NCI-H345 treated with DMSO at 0.1 percent for 48 hours (cell line): ENCODE measurements around the gene PDK3.

Source experiments
- DNase-seq: peaks from one replicate; lab custom pipeline; 2025; ENCODE audit not compliant: unreplicated experiment; lab: John Stamatoyannopoulos, UW

The PDK3 gene

DNA sequence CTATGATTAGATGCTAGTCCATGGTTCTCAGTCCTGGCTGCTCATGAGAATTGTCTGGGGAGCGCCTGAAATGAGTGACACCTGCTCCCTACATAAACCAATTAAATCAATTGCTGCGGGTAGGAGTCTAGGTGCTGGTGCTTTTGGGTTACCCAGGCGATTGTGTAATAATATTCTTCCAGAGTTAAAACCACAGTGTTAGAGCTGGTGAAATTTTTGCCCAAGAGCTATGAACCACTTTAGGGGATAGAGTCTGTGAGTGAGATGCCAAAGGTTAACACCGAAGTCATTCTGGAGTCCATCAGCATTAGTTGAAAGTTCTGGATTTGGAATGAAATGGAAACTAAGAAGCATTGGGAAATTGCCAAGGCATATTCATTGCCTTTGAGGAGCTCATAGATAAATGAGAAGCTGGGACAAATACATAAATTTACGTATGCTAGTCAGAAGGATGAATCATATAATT lies 15.3 kb downstream of the PDK3 start:
- DNase-seq, result no peak

DNA sequence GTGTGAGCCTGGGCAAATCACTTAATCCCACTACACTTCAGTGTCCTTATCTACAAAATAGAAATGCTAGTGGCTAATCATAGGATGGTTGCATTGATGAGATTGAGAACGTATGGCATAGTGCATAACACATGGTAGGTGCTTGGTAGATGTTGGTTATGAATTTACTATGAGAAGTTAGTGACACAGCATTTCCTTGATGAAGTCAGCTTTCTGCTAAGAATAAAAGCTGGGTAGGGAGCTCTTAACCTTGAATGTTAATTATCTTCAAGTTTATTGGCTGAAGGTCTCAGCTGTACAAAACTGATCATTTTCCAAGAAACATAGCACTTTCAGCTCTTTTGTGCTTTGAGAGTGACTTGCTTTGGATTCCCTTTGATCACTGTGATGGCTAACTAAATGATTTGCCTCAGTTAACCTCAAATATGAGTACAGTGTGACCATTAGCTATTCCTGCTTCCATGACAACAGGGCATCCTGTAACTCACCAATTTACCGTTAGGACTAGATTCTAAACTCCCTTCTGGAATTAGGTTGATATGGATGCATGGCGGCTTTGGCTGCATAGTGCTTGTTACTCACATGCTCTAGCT lies 17.8 kb downstream of the PDK3 start:
- DNase-seq, result no peak

DNA sequence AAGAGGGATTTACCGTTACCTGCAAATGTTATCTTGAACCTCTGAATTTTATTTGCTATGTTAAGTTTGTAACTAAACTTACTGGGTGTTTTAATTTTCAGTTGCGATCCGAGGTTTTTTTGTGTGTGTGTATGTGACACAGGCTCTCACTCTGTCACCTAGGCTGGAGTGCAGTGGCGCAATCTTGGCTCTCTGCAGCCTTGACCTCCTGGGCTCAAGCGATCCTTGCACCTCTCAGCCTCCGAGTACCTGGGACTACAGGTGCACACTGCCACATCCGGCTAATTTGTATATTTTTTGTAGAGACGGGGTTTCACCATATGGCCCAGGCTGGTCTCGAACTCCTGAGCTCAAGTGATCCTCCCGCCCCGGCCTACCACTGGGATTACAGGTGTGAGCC lies 18.5 kb downstream of the PDK3 start:
- DNase-seq, result no peak

DNA sequence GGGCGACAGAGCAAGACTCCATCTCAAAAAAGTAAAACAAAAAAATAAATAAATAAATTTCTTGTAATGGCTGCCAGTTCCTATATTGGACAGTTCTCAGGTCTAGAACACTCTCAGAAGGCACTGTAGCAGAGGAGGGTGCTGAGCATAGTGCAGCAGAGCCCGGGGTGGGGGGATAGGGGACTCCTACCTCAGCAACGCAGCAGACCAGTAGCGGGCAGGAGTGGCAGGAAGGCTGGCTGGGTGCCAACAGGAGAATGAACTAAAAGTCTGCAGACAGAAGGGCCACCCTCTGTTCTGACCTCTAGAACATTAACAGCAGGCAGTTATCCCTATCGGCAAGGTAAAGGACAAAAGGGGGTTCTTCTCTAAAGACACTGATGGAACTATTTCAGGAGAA lies 20.2 kb downstream of the PDK3 start:
- no peak for DNase-seq

DNA sequence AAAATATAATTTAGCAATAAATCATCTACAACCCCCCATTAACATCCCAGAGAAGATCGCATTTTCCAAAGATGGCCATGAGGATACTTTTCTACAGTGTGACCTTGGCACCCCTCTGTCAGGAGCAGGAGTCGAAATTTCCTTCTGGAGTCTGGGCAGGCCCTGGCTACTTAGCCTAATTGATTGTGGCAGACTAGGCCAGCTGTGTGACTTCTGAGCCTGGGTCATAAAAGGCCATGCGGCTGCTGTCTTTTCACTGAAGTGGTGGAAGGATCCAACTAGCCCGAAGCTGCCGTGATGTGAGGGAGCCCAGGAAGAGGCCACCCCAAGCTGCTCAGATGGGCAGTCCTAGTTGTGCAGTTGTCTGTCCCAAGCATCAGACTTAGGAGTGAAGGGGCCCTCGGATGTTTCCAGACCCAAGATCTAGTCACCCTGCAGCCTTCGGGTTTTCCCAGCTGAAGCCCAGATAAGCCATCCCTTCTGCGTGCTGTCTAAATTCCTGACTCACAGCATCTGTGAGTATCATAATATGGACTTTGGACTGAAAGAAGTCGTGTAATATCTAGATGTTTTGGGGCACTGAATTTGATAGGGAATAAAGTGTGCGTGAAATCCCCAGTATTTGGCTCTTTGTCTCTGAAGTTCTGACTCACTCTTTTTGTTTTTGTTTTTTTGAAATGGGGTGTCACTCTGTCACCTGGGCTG lies 21.0 kb downstream of the PDK3 start:
- DNase-seq, result no peak

DNA sequence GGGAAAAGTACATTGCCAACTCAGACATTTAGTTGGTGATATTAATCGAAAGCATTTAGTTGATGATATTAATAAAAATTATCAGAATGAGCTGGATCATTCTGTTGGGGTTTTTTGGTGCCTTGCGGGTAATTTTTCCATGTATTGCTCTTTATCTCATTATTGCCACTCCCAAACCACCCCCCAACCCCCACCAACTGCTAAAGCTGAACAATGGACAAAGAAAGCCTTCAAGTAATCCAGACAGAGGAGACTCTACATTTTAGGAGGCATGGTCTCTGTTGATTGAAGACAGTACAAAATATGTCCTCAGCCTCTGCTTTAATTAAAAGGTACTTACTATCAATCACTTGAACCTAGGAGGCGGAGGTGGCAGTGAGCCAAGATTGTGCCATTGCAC lies 22.5 kb downstream of the PDK3 start:
- DNase-seq, result no peak

DNA sequence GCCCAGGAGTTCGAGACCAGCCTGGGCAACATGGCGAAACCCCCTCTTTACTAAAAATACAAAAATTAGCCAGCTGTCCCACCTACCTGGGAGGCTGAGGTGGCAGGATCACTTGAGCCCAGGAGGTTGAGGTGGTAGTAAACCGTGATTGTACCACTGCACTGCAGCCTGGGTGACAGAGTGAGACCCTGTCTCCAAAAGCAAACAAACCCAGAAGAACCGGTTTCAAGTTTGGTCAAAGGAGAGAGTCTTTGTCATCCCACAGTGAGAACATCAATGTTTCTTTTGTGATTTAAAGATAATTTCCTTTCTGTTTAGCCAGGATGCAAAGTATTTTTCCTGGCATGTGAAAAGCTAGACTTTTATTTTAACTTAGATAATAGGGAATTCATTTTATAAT lies 26.7 kb downstream of the PDK3 start:
- DNase-seq, result no peak

DNA sequence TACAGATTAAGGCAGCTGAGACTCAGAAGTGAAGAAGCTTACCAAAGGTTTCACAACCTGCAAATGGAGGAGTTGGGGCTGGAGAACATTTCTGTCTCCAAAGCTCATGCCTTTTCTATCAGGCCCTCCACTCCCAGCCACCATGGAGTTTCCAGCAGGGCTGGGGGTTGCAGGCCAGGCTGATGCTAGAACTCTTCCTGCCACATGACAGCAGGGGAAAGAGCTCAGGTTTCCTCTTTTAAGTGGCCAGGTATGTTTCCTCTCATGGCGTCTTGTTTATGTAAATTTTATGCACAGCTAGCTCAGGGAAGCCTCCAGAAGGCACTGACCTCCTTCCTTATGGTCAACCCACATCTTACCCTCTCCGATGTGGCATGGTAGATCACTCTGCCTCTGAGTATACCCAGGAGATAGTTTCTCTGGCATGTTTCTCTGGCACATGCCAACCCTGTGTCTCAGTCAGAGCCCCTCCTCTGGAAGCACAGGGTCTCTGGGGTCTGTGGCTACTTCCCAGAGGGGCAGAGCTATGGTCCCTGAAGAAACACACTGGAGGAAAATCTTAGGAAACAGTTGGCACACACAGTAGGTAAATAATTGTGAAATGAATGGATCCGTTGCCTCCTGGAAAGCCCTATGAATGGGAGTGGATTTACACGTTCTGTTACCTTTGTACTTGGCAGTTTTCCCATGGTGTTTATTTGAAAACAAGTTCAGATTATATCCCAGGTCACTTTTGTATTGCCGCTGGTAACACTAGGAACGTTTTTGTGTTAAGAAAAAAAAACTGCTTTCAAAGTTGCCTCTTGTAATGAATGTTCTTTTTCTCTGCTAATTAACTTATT lies 28.9 kb downstream of the PDK3 start:
- peak; percentile 58 for DNase-seq

DNA sequence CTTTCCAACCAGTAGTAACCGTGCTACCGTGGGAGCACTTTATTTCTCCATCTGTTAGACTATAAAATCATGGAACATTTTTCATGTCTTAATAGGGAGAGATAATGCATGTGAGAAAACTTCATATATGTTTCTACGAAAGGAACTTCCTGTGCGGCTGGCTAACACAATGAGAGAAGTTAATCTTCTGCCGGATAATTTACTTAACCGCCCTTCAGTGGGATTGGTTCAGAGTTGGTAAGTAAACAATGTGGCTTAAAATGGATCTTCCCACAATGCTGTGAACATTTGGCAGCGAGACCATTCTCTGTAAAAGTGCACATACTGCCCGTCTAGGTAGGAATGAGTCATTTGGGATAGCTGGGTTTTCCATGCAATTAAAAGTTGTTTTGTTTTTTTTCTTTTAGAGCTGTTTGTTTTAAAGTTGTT lies 29.6 kb downstream of the PDK3 start:
- DNase-seq, result peak; percentile 52

DNA sequence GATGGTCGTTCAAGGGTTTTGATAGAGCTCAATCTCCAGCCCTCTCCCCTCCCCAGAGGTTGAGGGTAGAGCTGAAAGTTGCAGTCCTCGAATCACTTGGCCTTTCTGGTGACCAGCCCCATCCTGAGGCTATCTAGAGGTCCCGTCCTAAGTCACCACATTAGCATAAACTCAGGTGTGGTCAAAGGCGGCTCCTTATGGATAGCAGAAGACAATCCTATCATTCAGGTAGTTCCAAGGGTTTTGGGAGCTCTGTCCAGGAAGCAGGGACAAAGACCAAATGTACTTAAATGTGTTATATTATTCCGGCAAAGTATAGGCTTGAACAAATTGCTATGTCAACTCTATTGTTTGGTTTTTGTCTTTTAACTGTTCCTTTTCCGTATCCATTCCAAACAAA lies 30.6 kb downstream of the PDK3 start:
- no peak for DNase-seq

DNA sequence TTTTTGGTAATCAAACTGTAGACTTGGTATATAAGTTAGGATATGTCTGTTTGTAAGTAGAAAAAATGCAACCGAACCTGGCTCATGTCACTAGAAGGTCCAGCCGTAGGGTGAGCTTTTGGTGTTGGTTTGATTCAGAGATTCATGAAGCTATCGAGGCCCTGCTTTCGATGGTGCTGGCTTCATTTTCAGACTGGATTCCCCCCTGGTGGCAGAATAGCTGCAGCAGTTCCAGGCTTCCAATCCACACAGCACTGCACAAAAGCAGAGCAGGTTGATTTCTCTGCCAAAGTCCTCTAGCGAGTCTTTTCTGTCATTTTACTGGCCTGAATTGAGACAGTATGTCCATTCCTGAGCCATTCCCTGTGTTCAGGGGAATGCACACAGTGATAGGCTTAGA lies 33.1 kb downstream of the PDK3 start:
- no peak for DNase-seq

DNA sequence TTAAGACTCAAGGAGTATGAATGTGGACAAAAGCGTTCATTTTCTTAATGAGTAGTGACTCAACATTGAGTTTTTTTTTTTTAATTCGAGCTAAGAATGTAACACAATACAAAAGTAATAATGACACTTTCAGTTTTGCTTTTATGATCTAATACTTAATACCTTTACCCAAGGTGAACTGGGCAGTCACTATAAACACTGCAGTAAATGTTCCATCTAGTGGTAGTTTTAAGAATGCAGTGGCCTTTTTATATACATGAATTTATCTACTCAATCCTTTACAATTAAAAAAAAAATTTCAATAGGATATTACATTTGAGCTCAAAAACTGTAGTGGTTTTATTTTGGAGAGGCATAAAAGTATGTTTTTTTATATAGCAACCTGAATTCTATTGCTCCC lies 33.9 kb downstream of the PDK3 start:
- no peak for DNase-seq

DNA sequence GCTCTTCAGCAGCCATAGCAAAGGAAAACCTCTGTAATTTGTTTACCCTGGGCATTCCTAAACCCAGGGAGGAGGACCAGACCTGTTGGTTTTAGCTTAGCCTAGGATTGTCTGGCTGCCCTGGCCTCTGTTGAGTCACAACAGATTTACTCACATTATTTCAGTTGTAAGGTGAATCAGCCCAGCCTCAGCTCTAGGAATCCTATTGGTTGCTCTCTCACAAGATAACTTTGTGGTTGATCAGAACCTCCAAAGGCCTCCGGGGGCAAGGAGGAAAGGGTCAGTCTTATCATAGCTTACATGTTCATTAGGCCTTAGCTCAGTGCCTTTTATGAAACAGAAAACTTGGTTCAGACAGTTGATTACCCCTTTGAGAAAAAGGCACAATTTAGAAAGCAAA lies 41.0 kb downstream of the PDK3 start:
- no peak for DNase-seq

DNA sequence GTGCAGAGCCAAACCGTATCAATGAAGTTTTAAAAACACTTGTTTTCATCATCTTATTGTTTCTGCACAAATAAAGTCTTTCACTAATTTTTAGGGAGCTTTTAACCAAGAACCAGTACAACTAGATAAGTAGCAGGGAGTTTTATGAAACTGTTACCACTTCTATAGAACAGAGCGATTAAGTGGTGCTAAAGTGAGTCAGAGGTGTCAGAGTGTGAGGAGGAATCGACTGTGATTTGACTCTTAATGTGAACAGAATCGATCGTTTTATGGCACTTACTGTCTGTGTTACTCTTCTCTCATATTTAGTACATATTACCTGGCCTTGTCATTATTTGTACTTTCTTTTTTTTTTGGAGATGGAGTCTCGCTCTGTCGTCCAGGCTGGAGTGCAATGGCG lies 43.3 kb downstream of the PDK3 start:
- no peak for DNase-seq

DNA sequence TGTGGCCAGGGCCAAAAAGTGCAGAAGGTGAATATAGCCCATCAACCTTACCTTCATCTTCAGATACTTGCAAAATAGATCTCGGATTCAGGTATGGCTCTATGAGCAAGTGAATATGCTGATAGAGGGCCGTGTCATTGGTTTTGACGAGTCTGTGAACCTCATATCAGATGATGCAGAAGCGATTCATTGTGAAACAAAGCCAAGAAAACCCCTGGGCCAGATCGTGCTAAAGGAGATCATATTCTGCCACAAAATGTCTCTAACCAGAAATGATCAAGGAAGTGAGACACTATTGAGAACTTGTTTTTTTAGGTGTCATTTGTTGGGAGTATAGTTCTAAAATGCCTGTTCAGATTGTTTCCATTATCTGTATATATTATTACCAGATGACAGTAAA lies 48.3 kb downstream of the PDK3 start:
- no peak for DNase-seq

DNA sequence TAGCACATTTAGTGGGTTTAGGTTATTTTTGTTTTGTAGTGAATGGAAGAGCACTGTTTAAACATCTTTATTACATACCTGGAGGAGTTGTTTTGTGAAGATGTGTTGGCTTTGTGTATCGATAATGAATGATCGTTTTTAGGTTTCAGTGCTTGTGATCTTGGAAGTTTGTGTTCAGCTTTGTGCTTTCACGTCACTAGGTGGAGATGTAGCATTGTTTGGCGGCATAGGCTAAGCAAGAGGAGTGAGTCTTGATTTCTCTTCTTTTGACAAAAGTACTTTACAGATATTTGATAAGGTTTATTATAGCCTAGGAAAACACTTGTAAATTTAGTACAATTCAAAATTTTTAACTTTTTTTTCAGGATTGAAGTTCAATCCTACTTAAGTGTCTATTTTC lies 50.4 kb downstream of the PDK3 start:
- no peak for DNase-seq

DNA sequence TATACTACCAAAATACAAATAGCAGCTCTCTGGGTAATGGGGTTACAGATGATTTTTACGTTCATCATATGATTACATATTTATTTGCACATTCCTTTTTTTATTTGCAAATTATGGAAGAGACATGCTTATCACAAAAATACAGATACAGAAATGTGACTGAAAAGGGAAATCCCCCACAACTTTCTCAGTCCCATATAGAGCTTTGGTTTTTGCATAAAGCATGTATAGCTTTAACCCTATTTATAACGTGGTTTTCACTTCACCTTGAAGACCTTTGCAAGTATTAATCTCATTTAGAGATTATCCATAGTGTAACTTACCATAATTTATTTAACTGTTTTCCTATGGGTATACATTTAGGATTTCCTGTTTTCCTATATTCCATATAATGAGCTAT lies 55.4 kb downstream of the PDK3 start:
- DNase-seq, result no peak

DNA sequence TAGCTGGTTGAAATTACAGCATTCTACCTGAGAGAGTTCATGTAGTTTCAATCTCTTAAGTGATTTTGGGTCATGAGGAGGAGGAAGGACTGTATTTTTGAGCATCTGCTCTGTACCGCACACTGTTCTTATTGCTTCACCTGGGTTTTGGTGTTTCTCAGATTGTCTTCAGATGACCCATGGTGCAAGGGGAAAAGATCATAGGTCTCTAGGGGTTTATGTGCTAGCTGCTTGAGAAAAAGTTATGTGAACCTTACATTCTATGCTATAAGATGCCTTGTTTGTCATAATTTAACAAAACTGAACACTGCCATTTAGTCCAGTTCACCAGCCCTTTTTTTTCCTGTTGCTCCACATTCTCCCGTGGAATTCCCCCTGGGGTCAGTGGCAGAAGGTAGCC lies 60.4 kb downstream of the PDK3 start:
- no peak for DNase-seq

DNA sequence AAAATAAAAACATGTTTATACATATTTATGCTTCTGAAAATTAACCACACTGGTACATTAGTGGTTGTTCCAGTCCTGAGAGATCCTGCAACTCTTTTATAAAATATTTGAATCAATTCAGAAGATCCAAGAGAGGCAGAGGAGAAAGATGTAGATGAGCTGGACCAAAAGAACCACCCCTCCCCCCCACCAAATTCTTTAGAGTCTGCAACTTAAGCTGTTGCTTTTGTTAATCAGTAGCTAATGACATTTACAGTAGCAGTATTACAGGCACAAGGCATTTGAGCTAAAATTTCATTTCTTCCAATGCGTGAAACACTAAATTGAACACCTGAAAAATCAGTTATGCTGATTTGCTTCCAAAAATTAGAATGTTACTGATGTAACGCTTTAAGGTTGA lies 61.5 kb downstream of the PDK3 start:
- DNase-seq, result no peak

DNA sequence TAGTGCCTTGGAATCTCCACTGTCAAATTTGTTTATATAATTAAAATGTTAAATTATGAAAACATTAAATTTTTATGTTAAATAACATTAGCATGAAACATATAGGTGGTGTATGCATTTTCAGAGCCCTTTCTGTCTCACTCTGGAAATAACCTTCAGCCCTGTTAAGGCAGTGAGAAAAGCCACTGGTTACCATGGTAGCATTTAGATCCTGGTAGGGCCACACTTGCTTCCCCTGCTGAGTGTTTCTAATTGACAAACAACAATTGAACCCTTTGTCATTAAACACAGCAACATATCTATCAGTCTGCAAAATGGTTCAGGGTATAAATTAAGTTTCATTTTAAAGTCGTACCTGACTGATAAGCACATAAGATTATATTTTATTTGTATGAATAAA lies 63.5 kb downstream of the PDK3 start:
- no peak for DNase-seq

DNA sequence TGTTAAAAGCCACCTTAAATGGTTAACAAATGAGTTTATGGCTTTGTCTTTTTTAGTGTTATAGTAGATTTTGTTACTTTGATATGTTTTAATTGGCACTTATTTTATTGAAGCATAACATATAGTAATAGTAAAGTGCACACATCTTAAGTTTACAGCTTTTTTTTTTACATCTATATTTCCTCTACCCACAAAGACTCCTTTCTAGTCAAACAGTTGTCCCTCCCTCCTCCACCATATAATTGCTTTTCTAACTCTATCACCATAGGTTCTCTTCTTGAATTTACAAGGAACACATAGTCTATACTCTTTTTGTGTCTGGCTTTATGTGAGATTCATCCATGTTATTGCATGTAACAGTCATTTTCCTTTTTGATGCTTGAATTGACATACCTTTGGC lies 71.5 kb downstream of the PDK3 start:
- DNase-seq, result no peak

DNA sequence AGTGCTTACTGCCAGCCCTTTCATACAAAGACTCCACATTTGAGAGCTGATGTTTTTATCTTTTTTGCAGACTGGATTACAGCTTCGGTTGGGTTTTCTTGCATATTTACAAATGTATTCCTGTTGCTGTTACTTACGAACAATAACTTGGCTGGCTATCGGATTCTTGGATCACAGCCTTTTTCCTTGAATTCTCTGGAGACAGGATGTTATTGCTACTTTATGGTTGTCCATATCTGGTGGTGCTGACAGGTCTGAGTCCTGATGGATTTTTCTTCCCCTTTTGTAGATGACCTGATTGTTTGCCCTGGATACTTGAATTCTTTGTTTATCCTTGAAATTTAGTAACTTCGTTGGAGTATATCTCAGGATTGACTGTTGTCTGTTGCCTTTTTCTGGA lies 77.7 kb downstream of the PDK3 start:
- no peak for DNase-seq
